Neural progenitor cell (in vitro differentiated cells): ENCODE data around the gene TLE3. TPM values are rescaled to one million over a fixed set of nuclear protein-coding genes. Genes with fewer than 3 reads are reported as not detected.
A peak's percentile ranks its signal among the peaks of the same experiment; 100 is the strongest.

Experiments used
- DNase-seq: peaks from one replicate; pipeline ENCODE4 v3.0.0-alpha.2; 2016; ENCODE audit warnings: low spot score
- H2AFZ ChIP-seq: fragments of 200-600 bp; sonication (generic); replicated peaks from 2 replicates; pipeline ENCODE4 v1.6.1; 2016; ENCODE audit warnings: antibody characterized with exemption
- H3F3A ChIP-seq: fragments of 200-600 bp; sonication (generic); 2 replicates; pipeline ENCODE4 v1.6.1; 2016; ENCODE audit warnings: antibody characterized with exemption, low read depth
- H3K27ac ChIP-seq: fragments of 200-600 bp; sonication (generic); 2 replicates; pipeline ENCODE4 v1.5.1; 2016; ENCODE audit warnings: mild to moderate bottlenecking
- H3K27me3 ChIP-seq: fragments of 200-600 bp; sonication (generic); 2 replicates; pipeline ENCODE4 v1.6.1; 2016; ENCODE audit warnings: mild to moderate bottlenecking, moderate library complexity
- H3K36me3 ChIP-seq: fragments of 200-600 bp; sonication (generic); 2 replicates; pipeline ENCODE4 v1.5.1; 2016
- H3K4me1 ChIP-seq: fragments of 200-600 bp; sonication (generic); 2 replicates; pipeline ENCODE4 v1.6.1; 2016; ENCODE audit warnings: mixed run types
- H3K4me2 ChIP-seq: fragments of 200-600 bp; sonication (generic); 2 replicates; pipeline ENCODE4 v1.6.1; 2016
- H3K4me3 ChIP-seq: fragments of 200-600 bp; sonication (generic); 2 replicates; pipeline ENCODE4 v1.5.1; 2016
- H3K79me2 ChIP-seq: fragments of 200-600 bp; sonication (generic); 2 replicates; pipeline ENCODE4 v1.6.1; 2016; ENCODE audit warnings: low read depth
- H3K9ac ChIP-seq: fragments of 200-600 bp; sonication (generic); 2 replicates; pipeline ENCODE4 v1.6.1; 2016
- H3K9me3 ChIP-seq: fragments of 200-600 bp; sonication (generic); 2 replicates; pipeline ENCODE4 v1.5.1; 2016; ENCODE audit warnings: low read depth
- H4K20me1 ChIP-seq: fragments of 200-600 bp; sonication (generic); 2 replicates; pipeline ENCODE4 v1.6.1; 2016; ENCODE audit warnings: low read depth
- H3K27ac Mint-ChIP-seq: 3 replicates; pipeline ENCODE4 v1.8.0; 2021; ENCODE audit warnings: mixed read lengths
- H3K27me3 Mint-ChIP-seq: 2 replicates; pipeline ENCODE4 v1.8.0; 2022; ENCODE audit warnings: low read depth, mild to moderate bottlenecking, inconsistent platforms, moderate library complexity, mixed read lengths; ENCODE audit not compliant: insufficient read depth
- H3K36me3 Mint-ChIP-seq: 3 replicates; pipeline ENCODE4 v1.8.0; 2021; ENCODE audit warnings: mixed read lengths
- H3K4me1 Mint-ChIP-seq: 3 replicates; pipeline ENCODE4 v1.8.0; 2021; ENCODE audit warnings: mixed read lengths
- H3K4me3 Mint-ChIP-seq: 3 replicates; pipeline ENCODE4 v1.8.0; 2021; ENCODE audit warnings: mild to moderate bottlenecking, moderate library complexity, mixed read lengths
- H3K9me3 Mint-ChIP-seq: 3 replicates; pipeline ENCODE4 v1.8.0; 2020; ENCODE audit warnings: mixed read lengths
- EZH2 ChIP-seq: fragments of 200-600 bp; sonication (generic); IDR thresholded peaks from 2 replicates; pipeline ENCODE4 v1.6.1; 2017; ENCODE audit warnings: antibody characterized with exemption, mild to moderate bottlenecking, moderate library complexity
- EZH2phosphoT487 ChIP-seq: fragments of 200-600 bp; sonication (generic); IDR thresholded peaks from 2 replicates; pipeline ENCODE4 v1.6.1; 2017; ENCODE audit warnings: antibody characterized with exemption
- total RNA-seq: library from RNA; depleted of rRNA; stranded (reverse); fragments of >200 nt; gene quantifications from 2 replicates; pipeline ENCODE4 v1.2.3, GENCODE V29; 2015; ENCODE audit warnings: low replicate concordance
- TF ChIP-seq, protein P1 (sequence below): fragments of 200-600 bp; sonication (generic); IDR thresholded peaks from 2 replicates; pipeline ENCODE4 v1.5.1; 2017; ENCODE audit warnings: antibody characterized with exemption, mild to moderate bottlenecking

Gene TLE3
- total RNA-seq, 1 donor from 2014 or later = 22.1 TPM

DNA sequence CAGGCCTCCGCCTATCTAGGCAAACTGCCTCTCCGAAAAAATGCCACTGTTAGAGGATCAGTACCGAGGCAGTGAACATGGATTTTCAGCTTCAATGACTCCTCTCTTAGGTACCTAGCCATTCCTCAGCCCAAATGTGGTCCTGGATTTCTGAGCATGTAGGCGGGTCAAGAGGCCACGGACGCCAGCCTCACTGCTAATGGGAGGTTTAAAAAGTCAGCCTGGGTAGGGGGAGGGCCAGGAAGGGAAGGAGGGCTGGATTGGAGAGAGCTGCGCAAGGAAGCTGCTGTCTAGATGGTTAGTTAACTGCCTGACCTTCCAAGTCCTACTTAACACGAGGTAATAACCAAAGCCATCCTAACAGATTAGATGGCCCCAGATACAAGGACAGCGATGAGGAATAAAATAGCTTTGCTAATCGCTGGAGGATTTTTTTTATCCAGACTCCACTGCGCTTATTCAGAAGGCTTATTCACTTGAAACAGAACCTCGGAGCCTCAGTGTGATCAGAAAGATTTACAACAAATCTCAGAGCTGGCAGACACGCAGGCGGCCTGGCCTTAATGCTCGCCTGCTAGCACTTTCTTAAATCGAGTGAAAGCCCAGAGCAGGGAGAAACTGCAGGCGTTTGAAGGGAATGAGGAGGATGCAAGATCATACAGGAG is 34.3 kb downstream of the TLE3 start:
- no peaks in the 10 kb centered on the region for H3K27me3 ChIP-seq
- Mint-ChIP-seq H3K9me3 (no peaks in the 10 kb centered on the region), H3K4me1 (peaks cover 51% of the 10 kb centered on the region), H3K27ac (peak overlapping the region; percentile 46), H3K4me3 (no peak overlapping the region), H3K36me3 (peaks cover 32% of the 10 kb centered on the region), H3K27me3 (peaks cover 12% of the 10 kb centered on the region)
- H3K36me3 ChIP-seq = no peaks in the 10 kb centered on the region
- H3K4me3 ChIP-seq = no peak overlapping the region
- peaks cover 30% of the 10 kb centered on the region for H3K79me2 ChIP-seq
- H3F3A ChIP-seq = no peaks in the 10 kb centered on the region
- no peak overlapping the region for H3K27ac ChIP-seq
- no peak for DNase-seq
- H3K9me3 ChIP-seq = no peaks in the 10 kb centered on the region
- no peak overlapping the region for H2AFZ ChIP-seq
- no peak overlapping the region for H3K4me2 ChIP-seq
- no peak for TF ChIP-seq EZH2
- TF ChIP-seq, protein P1, sequence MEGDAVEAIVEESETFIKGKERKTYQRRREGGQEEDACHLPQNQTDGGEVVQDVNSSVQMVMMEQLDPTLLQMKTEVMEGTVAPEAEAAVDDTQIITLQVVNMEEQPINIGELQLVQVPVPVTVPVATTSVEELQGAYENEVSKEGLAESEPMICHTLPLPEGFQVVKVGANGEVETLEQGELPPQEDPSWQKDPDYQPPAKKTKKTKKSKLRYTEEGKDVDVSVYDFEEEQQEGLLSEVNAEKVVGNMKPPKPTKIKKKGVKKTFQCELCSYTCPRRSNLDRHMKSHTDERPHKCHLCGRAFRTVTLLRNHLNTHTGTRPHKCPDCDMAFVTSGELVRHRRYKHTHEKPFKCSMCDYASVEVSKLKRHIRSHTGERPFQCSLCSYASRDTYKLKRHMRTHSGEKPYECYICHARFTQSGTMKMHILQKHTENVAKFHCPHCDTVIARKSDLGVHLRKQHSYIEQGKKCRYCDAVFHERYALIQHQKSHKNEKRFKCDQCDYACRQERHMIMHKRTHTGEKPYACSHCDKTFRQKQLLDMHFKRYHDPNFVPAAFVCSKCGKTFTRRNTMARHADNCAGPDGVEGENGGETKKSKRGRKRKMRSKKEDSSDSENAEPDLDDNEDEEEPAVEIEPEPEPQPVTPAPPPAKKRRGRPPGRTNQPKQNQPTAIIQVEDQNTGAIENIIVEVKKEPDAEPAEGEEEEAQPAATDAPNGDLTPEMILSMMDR = no peak
- no peak for TF ChIP-seq EZH2phosphoT487
- no peaks in the 10 kb centered on the region for H3K4me1 ChIP-seq
- H4K20me1 ChIP-seq = peaks cover 56% of the 10 kb centered on the region
- no peak overlapping the region for H3K9ac ChIP-seq

GRCh38 chr15:70062321-70062956 is 35.3 kb downstream of the TLE3 start:
- Histone ChIP-seq H3K27ac (no peak overlapping the region), H3K9me3 (no peaks in the 10 kb centered on the region), H3K4me3 (no peak overlapping the region), H3K79me2 (peaks cover 20% of the 10 kb centered on the region), H3F3A (no peaks in the 10 kb centered on the region), H4K20me1 (peaks cover 47% of the 10 kb centered on the region), H3K27me3 (no peaks in the 10 kb centered on the region), H3K36me3 (no peaks in the 10 kb centered on the region), H3K4me1 (no peaks in the 10 kb centered on the region), H2AFZ (no peak overlapping the region), H3K4me2 (no peak overlapping the region), H3K9ac (no peak overlapping the region)
- no peak for TF ChIP-seq EZH2
- TF ChIP-seq EZH2phosphoT487 = no peak
- TF ChIP-seq, protein P1 = no peak
- Mint-ChIP-seq H3K9me3 (no peaks in the 10 kb centered on the region), H3K27me3 (peaks cover 12% of the 10 kb centered on the region), H3K27ac (peak overlapping the region; percentile 64), H3K4me1 (peaks cover 51% of the 10 kb centered on the region), H3K36me3 (peaks cover 37% of the 10 kb centered on the region), H3K4me3 (peak overlapping the region; percentile 15)
- peak; percentile 48 for DNase-seq

DNA sequence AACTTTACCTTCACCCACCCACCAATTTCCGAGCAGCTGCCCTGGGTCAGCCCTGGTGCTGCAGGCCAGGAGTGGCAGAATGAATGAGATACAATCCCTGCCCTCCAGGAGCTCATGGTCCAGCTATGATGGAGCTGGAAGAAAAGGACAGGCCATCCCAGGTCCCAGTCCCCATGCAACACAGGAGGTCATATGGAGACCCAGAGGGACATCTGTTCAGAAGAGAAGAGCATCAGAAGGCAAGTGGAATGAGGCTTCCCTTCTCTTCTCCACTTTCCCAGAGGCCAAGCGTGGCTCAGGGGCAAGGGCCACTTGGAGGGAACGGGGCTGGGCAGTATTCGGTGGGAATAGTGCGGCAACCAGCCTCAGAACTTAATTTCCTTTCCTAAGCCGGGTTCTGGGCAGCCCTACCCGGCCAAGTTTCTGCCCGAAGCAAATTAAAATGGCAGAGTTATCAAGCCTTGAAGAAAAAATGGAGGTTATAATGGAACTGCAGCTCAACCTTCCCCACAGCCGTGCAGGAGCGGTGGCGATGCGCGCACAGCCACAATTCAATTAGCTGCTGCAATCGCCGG is 35.9 kb downstream of the TLE3 start:
- Mint-ChIP-seq H3K9me3 (no peaks in the 10 kb centered on the region), H3K36me3 (peaks cover 34% of the 10 kb centered on the region), H3K4me3 (no peak overlapping the region), H3K27me3 (peaks cover 12% of the 10 kb centered on the region), H3K4me1 (peaks cover 51% of the 10 kb centered on the region), H3K27ac (no peak overlapping the region)
- no peak for DNase-seq
- H3K79me2 ChIP-seq = peaks cover 13% of the 10 kb centered on the region
- no peaks in the 10 kb centered on the region for H3F3A ChIP-seq
- peaks cover 40% of the 10 kb centered on the region for H4K20me1 ChIP-seq
- H3K36me3 ChIP-seq = no peaks in the 10 kb centered on the region
- H3K9me3 ChIP-seq = no peaks in the 10 kb centered on the region
- H3K4me2 ChIP-seq = no peak overlapping the region
- H2AFZ ChIP-seq = no peak overlapping the region
- H3K27me3 ChIP-seq = no peaks in the 10 kb centered on the region
- H3K4me3 ChIP-seq = no peak overlapping the region
- H3K27ac ChIP-seq = no peak overlapping the region
- TF ChIP-seq EZH2phosphoT487 (no peak), EZH2 (no peak)
- TF ChIP-seq, protein P1 = no peak
- H3K4me1 ChIP-seq = no peaks in the 10 kb centered on the region
- no peak overlapping the region for H3K9ac ChIP-seq
